ENCODE results near the gene DLL3.

The DLL3 gene

GRCh38 chr19:39518975-39519374, 20.2 kb downstream of the DLL3 start:
- DNase-seq, result no peak

DNA sequence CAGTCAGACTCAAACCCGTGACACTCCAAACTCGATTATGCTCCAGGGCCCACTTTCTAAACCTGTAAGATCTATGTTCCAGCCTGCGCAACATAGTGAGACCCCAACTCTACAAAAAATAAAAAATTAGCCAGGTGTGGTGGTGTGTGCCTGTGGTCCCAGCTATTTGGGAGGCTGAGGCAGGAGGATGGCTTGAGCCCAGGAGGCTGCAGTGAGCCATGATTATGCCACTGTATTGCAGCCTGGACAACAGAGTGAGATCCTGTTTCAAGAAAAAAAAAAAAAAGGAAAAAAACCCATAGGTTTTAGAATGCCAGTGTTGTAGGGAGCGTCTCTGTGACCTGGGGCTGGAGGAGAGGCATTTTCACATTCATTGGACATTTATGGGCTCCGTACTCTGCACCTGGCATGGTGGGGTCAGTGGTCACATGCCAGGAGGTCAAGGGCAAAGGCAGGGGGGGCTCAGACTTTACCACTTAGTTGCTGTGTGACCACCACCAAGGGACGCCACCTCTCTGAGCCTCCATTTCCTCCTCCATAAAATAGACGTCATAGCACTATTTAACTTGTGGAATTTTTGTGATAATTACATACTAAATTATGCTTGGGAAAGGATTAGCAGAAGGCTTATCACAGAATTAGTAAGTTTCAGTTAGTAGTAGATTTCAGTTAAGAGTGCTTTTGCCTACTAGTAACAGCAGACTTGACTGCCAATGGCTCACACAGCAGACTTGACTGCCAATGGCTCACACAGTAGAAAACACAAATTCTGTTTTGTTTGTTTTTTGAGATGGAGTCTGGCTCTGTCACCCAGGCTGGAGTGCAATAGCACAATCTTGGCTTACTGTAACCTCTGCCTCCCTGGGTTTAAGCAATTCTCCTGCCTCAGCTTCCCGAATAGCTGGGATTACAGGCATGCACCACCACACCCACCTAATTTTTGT, 22.1 kb downstream of the DLL3 start:
- no peak for DNase-seq

GRCh38 chr19:39524495-39524894, 25.7 kb downstream of the DLL3 start:
- no peak for DNase-seq

DNA sequence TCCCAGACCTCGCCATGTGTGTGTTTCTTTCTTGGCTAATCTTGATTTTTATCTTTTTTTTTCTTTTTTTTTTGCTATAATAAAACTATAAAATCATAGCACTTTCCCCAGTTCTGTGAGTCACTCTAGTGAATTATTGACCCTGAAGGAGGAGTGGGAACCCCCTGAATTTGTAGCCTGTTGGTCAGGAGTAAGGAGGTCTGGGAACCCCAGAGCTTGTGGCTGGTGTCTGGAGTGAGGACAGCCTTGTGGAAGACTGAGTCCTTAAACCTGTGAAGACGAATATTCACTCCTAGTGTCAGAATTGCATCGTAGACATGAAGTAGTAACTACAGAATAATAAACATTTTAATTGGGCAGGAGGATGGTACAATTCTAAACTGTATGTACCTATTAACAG, 26.5 kb downstream of the DLL3 start:
- DNase-seq, result no peak

GRCh38 chr19:39531834-39532232, 33.1 kb downstream of the DLL3 start:
- DNase-seq, result no peak

DNA sequence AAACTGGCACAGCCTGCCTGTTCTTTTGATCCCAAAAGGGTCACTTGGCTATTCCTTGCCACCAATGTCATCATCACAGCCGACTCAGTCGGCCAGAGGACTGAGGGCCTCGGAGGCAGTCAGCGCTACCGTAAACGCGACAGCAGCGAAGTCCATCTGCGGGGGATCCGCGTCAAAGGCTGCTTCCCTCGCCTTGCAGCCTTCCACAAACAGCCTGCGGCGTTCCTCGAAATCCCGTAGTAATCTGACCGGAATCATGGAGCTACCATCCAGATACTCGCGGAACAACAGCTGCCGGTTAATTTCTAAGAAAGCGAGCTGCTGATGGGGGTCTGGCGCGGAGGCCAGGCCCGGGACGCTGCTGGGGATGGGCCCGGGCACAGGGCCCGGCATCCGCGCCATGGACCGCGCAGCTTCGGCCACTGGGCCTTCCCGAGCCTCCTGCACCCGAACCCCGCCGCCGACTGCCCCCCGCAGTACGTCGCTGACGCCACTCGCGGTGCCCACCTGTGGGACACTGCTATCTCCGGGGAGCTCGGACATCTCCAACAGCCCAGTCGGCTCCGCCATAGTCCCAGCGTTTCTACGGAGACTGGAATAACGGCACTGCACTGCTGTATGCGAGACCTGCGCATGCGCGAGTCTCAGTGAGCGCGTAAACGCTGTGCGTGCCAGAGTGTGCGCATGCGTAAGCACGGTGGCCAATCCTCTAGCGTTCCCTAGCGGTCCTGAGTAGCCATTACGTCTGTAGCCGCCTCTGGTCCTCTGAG, 33.7 kb downstream of the DLL3 start, which contains the start of gene EID2B:
Gene EID2B (minus strand): TSS at position 620 of the 770 bp plus-strand sequence. CDS start 50 bp downstream, at position 570.
- DNase-seq, result peak; percentile 94

GRCh38 chr19:39533003-39533512, 34.3 kb downstream of the DLL3 start:
- DNase-seq, result no peak

DNA sequence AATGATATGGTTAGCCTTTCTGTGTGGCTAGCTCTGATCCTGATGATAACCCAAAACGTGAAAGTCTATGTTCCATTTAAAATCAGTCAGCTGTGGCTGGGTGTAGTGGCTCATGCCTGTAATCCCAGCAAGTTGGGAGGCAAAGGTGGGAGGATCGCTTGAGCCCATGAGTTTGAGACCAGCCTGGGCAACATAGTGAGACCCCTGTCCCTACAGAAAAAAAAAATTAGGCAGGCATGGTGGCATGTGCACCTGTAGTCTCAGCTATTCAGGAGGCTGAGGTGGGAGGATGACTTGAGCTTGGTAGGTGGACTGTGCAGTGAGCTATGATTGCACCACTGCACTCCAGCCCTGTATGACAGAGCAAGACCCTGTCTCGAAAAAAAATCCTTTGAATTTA, 35.0 kb downstream of the DLL3 start:
- DNase-seq, result no peak

DNA sequence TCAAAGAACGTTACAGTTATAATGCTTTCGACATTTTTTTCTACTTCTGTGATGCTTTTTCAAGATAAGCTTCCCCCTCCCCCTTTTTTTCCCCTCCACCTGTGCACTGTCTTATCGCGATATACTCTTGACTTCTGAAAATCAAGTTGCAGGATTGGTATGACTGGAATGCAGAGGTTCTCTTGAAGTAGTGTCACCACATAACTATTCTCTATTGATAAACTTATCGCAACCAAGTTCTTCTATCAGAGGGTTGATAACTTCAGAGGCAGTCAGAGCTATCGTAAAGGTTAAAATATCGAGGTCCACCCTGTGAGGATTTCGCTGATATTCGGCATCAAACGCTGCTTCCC, 40.4 kb downstream of the DLL3 start:
- no peak for DNase-seq

DNA sequence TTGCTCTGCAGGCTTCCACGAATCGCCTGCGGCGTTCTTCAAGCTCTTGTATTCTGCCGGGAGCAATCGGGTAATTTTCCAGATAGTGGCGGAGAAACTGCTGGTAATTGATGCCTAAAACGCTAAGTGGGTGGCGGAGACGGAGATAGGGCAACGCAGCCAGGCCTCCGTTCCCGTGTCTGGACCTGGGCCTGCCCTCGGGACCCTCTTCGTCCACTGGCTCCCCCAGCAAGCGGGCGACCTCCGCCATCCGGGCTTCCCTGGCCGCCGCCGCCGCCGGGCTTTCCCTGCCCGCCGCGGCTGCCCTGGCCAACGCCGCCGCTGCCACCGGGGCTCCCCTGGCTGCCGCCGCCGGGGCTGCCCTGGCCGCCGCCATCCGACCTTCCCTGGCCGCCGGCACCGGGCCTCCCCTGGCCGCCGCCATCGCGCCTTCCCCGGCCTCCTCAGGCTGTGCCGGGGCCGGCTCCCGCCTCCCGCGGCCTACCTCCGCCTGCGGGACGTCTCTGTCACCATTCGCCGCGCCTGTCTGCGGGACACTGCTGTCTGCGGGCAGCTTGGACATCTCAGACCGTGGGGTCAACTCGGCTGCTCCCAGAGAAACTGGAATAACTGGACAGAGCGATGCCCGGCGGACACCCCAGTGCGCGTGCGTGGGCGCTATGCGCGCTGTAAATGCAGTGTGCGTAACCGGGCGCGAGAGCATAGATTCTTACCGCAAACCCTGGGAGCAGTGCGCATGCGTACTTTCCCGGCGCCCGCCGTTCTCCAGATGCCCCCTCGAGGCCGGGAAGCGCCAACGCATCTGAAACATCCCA, 41.0 kb downstream of the DLL3 start, which contains the start of gene EID2:
Gene EID2 (minus strand): TSS at position 644 of the 815 bp plus-strand sequence. CDS start 82 bp downstream, at position 562.
- peak; percentile 96 for DNase-seq

- no peak for DNase-seq
Observed at GRCh38 chr19:39540333-39540673, 41.6 kb downstream of the DLL3 start.

- DNase-seq, result no peak
Observed at GRCh38 chr19:39542206-39542605, 43.5 kb downstream of the DLL3 start.

DNA sequence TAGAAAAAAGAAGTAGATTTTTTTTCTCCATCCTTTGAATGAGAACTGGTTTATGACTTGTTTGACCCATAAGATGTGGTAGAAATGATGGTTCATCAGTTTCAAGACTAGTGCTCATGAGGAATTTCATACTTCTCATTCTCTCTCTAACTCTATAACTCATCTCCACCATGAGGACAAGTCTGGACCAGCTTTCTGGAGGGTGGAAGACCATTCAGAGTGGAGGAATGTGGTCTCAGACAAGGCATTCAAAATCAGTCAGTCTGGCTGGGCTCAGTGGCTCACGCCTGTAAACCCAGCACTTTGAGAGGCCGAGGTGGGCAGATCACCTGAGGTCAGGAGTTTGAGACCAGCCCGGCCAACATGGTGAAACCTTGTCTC, 44.7 kb downstream of the DLL3 start:
- no peak for DNase-seq

DNA sequence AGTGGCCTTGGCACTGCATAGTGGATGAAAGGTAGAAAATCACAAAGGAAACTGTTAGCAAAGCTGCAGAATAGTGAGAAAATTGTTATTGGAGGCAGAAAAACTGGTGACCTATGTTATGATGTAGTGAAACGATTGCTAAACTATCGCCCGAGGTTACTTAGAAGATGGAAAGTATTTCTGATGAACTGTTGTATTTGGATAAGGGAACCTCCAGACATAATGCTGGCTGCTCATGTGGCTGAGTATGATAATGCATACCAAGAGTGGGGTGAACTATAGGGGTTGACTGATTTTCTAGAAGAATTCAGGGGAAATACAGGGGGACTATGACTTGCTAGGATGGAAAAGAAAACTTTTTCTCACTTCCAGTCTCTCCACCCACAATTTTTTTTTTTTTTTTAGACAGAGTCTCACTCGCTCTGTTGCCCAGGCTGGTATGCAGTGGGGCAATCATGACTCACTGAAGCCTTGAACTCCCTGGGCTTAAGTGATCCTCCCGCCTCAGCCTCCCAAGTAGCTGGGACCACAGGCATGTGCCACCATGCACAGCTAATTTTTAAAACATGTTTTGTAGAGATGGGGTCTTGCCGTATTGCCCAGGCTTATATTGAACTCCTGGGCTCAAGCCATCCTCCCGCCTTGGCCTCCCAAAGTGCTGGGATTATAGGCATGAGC, 45.6 kb downstream of the DLL3 start:
- DNase-seq, result no peak

- no peak for DNase-seq
Observed at GRCh38 chr19:39544911-39545310, 46.2 kb downstream of the DLL3 start.

DNA sequence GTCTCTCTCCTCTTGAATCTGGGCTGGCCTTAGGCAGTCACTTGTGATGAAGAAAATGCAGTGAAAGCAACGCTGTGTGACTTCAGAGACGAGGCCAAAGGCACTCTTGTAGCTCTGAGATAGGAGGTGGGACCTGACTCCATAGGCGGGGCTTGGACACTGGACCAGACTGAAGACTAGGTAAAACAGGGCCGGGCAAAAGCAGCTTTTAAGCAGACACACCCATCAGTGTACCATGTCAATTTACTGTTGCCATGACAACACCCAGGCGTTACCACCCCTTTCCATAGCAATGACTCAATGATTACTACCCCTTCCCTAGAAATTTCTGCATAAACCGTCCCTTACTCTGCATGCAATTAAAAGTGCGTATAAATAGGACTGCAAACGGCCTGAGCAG, 47.9 kb downstream of the DLL3 start:
- DNase-seq, result no peak

GRCh38 chr19:39550197-39550596, 51.5 kb downstream of the DLL3 start:
- DNase-seq, result no peak

DNA sequence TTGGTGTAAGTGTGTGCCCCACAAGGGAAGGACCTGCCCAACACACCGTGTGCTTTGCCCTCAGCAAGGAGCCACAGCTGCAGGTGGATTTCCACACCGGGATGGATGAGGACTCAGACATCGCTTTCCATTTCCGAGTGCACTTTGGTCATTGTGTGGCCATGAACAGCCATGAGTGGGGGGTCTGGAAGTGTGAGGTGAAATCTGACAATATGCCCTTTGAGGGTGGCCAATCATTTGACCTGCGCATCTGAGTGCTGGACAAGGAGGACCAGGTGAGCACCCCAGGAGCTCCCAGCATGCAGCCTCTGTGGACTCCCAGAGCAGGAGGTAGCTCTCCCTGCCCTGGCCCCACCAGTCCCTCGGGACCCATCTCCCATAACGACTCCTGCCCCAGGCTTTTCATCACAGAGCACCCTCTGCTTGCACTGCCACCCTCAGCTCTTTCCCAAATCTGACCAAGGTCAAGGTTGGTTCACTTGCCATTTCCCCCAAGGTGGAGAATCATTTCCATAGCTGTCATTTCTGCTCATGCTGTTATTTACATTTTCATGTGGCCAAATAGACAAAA, 54.4 kb downstream of the DLL3 start:
- no peak for DNase-seq

DNA sequence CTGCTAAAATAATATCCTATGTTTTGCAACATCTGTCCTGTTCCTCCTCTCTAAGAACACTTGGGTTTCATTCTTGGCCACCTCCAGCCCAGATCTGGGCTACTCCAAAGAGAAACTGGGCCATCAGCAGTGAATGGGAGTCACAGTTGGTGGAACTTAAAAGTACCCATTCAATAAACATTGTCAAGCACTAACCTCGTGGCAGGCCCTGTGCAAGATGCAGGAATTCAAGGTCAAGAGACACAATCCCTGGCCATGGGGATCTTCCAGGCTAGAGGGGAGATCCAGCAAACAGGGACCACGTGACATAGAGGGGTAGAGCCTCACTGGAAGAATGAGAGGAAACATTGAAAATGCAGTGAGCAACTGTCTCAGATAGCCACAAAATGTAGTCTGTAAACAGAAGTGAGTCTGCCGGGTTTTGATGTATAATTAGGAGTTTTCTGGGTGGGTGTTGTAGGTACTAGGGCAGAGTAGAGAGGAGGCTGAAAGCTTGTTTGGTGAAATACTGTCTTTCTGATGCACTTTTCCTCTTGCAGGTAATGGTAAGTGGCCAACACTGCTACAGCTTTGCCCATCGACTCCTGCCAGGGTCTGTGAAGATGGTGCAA, 56.1 kb downstream of the DLL3 start:
- DNase-seq, result no peak

- no peak for DNase-seq
Observed at GRCh38 chr19:39555883-39556282, 57.1 kb downstream of the DLL3 start.

Data from stimulated activated CD4-positive, alpha-beta T cell treated with anti-CD3 and anti-CD28 coated beads, Interleukin-4, amount 100 ng/mL, for 24 hours (primary cell).